ENCODE measurements around the gene PDK2. TPM values are rescaled to one million over a fixed set of nuclear protein-coding genes. Genes with fewer than 3 reads are reported as not detected.

PDK2 gene
- total RNA-seq, 2 donors from 2014 or later: 26.6 to 34.6 TPM

DNA sequence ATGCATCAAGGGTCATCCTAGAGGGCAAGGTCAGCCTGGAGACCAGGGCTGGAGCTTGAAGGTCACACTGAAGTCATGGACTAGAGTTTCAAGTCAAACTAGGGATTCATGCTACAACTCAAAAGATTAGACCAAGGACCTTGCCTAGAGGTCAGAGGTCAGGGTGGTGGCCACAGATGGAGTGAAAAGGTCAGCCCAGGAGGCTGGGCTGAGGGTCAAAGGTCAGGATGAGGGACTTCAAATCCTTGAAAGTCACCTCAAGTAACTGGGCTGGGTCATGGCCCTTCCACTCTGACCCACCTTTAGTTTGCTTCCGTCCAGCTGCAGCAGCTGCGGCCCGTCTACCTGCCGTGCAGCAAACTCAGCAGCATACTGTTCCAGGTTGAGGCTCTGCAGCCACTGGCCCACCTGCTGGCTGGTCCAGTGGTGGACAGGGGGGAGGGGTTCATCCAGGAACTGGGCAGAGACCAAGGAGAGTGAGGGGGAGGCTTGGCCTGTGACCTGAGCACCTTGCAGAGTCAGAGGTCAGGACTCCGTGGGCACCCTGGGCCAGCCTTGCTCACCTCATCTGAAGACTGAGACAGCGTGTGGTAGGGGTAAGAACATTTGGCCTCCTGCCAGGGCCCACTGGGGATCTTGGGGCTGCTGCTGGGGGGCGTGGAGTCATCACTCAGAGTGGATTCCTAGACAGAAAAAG, 18.6 kb downstream of the PDK2 start:
- DNase-seq (no peak), ATAC-seq (replicated peaks in 1 of 2) (no peak)
- Mint-ChIP-seq H3K27me3 (ENCODE audit: low read depth) (peaks cover 38% of the 10 kb centered on the region), H3K36me3 (ENCODE audit: insufficient read depth in 2 of 2) (peaks cover 0 to 2% of the 10 kb centered on the region in 2 donors), H3K27ac (no peak overlapping the region), H3K4me1 (ENCODE audit: low read depth) (peaks cover 17% of the 10 kb centered on the region), H3K4me3 (no peak overlapping the region), H3K9me3 (no peaks in the 10 kb centered on the region)

DNA sequence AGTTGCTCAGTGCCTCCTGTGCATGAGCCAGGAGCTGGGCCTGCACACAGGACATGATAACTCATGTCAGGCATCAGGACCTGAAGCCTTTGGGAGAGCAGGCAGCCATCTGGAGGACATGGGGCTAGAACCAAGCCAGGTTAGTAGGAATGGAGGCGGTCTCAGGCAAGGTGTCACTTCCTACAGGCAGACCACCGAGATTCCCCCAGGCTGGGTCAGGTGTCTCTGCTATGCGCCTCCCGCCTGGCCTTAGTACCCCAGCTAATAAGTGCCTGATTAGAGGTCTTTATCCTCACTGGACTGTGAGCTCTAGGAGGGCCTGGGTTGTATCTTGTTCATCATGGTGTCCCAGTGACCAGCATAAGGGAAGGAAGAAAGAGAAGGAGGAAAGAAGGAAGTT, 19.2 kb downstream of the PDK2 start:
- no peak for ATAC-seq (replicated peaks in 1 of 2)

GRCh38 chr17:50114849-50115357, 19.8 kb downstream of the PDK2 start:
- Mint-ChIP-seq H3K27me3 (ENCODE audit: low read depth) (peaks cover 47% of the 10 kb centered on the region), H3K36me3 (ENCODE audit: insufficient read depth in 2 of 2) (peaks cover 0 to 2% of the 10 kb centered on the region in 2 donors)
- ATAC-seq (replicated peaks in 1 of 2): peak; percentile 42

More for the DNA sequence above, 19.2 kb downstream of the PDK2 start:
- Mint-ChIP-seq H3K27ac (no peak overlapping the region), H3K27me3 (ENCODE audit: low read depth) (peaks cover 42% of the 10 kb centered on the region), H3K9me3 (no peaks in the 10 kb centered on the region), H3K4me3 (no peak overlapping the region), H3K36me3 (ENCODE audit: insufficient read depth in 2 of 2) (peaks cover 0 to 2% of the 10 kb centered on the region in 2 donors), H3K4me1 (ENCODE audit: low read depth) (peaks cover 17% of the 10 kb centered on the region)
- DNase-seq: no peak

DNA sequence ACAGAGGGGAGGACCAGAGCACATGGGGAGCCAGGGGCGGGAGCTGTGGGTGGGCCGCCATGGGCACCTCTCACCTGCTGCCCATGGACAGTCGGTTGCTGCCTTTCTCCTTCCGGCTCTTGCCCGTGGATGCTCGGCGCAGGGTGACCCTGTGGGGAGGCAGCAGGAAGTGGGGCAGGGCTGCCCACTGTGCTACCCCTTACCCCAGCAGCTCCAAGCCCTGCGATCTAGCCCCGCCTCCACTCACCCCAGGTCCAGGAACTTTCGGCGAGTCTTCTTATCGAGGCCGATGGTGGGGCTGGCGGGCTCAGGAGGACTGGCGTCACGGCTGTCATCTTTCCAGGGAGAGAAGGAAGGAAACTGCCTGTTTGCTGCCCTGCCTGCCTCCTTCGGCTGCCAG, 20.6 kb downstream of the PDK2 start:
- Mint-ChIP-seq H3K4me1 (ENCODE audit: low read depth) (peaks cover 17% of the 10 kb centered on the region), H3K27ac (no peak overlapping the region), H3K27me3 (ENCODE audit: low read depth) (peaks cover 52% of the 10 kb centered on the region), H3K36me3 (ENCODE audit: insufficient read depth in 2 of 2) (peaks cover 0 to 2% of the 10 kb centered on the region in 2 donors), H3K4me3 (no peak overlapping the region), H3K9me3 (no peaks in the 10 kb centered on the region)
- ATAC-seq (replicated peaks in 1 of 2) (no peak), DNase-seq (no peak)

More at GRCh38 chr17:50114849-50115357, 19.8 kb downstream of the PDK2 start:
- H3K9me3 Mint-ChIP-seq: no peaks in the 10 kb centered on the region
- H3K27ac Mint-ChIP-seq: no peak overlapping the region
- peak; percentile 54 to 55 for DNase-seq
- H3K4me3 Mint-ChIP-seq: no peak overlapping the region
- peaks cover 17% of the 10 kb centered on the region for H3K4me1 Mint-ChIP-seq (ENCODE audit: low read depth)

GRCh38 chr17:50117202-50118051, 22.3 kb downstream of the PDK2 start:
- peak; percentile 91 for ATAC-seq (replicated peaks in 1 of 2)
- no peak overlapping the region for H3K27ac Mint-ChIP-seq
- H3K4me1 Mint-ChIP-seq (ENCODE audit: low read depth): peaks cover 17% of the 10 kb centered on the region
- H3K27me3 Mint-ChIP-seq (ENCODE audit: low read depth): peaks cover 52% of the 10 kb centered on the region
- H3K9me3 Mint-ChIP-seq: no peaks in the 10 kb centered on the region
- peak overlapping the region; percentile 66 to 78 for H3K4me3 Mint-ChIP-seq
- H3K36me3 Mint-ChIP-seq (ENCODE audit: insufficient read depth in 2 of 2): peaks cover 0 to 2% of the 10 kb centered on the region in 2 donors
- DNase-seq: peak; percentile 77 to 79

DNA sequence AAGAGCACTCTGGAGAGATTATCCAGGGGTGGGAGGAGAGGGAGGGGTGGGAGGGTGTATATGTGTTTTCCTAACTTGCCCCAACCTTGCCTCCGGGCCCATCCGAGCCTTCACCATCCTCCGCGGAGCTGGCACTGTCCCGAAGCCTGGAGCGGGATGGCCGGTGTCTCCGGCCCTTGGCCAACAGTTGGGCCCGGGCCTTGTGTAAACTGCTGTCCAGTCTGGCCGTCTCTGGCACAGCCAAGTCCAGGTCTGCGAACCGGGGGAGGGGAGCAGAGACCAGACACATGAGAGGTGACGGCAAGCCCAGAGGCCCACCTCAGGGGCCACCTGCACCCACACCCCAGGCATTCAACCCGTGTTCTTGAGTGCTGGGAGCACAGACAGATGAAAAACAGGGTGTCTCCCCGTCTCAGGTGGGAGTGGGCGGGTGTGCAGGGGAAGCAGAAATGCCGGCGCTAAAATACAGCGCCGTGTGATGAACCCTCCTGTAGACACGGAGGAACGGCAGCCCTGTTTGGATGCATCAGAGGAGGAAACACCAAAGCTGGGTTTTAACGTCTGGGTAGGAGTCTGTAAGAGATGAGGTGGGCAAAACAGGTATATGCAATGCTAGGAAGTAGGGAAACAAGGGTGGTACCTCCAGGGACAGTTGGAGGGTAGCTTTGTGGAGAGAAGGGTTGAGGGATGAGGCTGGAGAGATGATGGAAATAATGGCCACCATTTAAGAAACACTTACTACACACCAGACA, 23.1 kb downstream of the PDK2 start:
- ATAC-seq (replicated peaks in 1 of 2) (no peak), DNase-seq (no peak)
- peaks cover 0 to 2% of the 10 kb centered on the region in 2 donors for H3K36me3 Mint-ChIP-seq (ENCODE audit: insufficient read depth in 2 of 2)
- H3K27me3 Mint-ChIP-seq (ENCODE audit: low read depth): peaks cover 52% of the 10 kb centered on the region
- no peaks in the 10 kb centered on the region for H3K9me3 Mint-ChIP-seq
- no peak overlapping the region for H3K27ac Mint-ChIP-seq
- H3K4me3 Mint-ChIP-seq: peak overlapping the region in 1 of 2 donors; percentile 5
- H3K4me1 Mint-ChIP-seq (ENCODE audit: low read depth): peaks cover 17% of the 10 kb centered on the region

DNA sequence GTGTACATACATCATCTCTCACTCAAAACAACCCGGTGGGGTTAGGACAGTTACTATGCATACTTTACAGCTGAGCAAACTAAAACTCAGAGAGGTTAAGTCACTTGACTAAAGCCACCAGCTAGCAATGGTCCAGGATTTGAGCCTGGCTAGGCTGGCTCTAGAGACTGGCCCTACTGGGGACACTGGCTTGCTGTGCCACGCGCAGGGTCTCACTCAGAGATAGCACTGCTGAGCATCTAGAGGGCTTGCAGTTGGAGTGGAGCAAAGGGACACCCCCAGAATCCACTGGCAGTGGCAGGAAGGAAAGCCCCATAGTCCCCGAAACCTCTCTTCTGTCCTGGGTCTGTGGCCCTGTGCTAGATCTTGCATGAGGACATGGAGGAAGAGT, 23.7 kb downstream of the PDK2 start:
- H3K9me3 Mint-ChIP-seq: no peaks in the 10 kb centered on the region
- no peak overlapping the region for H3K4me3 Mint-ChIP-seq
- no peak for DNase-seq
- H3K36me3 Mint-ChIP-seq (ENCODE audit: insufficient read depth in 2 of 2): peaks cover 0 to 2% of the 10 kb centered on the region in 2 donors
- no peak overlapping the region for H3K27ac Mint-ChIP-seq
- peaks cover 17% of the 10 kb centered on the region for H3K4me1 Mint-ChIP-seq (ENCODE audit: low read depth)
- peaks cover 52% of the 10 kb centered on the region for H3K27me3 Mint-ChIP-seq (ENCODE audit: low read depth)
- ATAC-seq (replicated peaks in 1 of 2): no peak

DNA sequence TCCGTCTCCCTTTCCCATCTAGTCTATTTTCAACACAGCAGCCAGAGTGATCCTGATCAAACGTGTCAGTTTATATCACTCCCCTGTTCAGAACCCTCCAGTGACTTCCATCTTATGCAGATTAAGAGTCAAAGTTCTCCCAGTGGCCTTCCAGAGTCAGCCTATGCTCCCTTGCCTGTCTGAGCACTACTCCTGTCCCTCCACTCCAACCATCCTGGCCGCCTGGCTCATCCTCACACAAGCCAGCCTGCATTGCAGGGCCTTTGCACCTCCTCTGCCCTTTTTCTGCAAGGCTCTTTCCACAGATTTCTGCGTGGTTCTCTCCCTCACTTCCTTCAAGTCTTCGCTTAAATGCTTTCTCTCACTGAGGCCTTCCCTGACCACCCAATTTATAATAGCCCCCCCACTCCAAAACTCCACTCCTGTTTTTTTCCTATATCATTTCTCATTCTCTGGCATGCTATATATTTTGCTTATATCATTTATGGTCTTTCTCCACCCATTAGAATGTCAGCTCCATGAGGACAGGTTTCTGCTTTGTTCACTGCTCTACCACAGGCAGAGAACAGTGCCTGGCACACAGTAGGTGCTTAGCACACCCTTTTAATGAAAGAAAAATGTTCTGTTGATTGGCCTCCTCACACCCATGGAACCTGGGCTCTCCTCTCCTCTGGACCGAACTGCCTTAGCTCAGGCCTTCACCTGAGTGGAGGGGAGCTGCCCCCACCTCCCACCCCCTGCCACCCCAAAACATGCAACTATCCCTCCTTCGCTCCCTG, 25.5 kb downstream of the PDK2 start:
- Mint-ChIP-seq H3K36me3 (ENCODE audit: insufficient read depth in 2 of 2) (no peaks in the 10 kb centered on the region), H3K4me1 (ENCODE audit: low read depth) (peaks cover 9% of the 10 kb centered on the region), H3K9me3 (no peaks in the 10 kb centered on the region), H3K27me3 (ENCODE audit: low read depth) (peaks cover 43% of the 10 kb centered on the region), H3K27ac (no peak overlapping the region), H3K4me3 (no peak overlapping the region)
- DNase-seq (no peak), ATAC-seq (replicated peaks in 1 of 2) (no peak)

- peaks cover 2% of the 10 kb centered on the region for H3K4me1 Mint-ChIP-seq (ENCODE audit: low read depth)
- H3K4me3 Mint-ChIP-seq: no peak overlapping the region
- peaks cover 26% of the 10 kb centered on the region for H3K27me3 Mint-ChIP-seq (ENCODE audit: low read depth)
- no peak for DNase-seq
- H3K27ac Mint-ChIP-seq: no peak overlapping the region
- no peaks in the 10 kb centered on the region for H3K36me3 Mint-ChIP-seq (ENCODE audit: insufficient read depth in 2 of 2)
- no peak for ATAC-seq (replicated peaks in 1 of 2)
- H3K9me3 Mint-ChIP-seq: no peaks in the 10 kb centered on the region
These were observed 27.8 kb downstream of the PDK2 start for GRCh38 chr17:50122945-50123344.

DNA sequence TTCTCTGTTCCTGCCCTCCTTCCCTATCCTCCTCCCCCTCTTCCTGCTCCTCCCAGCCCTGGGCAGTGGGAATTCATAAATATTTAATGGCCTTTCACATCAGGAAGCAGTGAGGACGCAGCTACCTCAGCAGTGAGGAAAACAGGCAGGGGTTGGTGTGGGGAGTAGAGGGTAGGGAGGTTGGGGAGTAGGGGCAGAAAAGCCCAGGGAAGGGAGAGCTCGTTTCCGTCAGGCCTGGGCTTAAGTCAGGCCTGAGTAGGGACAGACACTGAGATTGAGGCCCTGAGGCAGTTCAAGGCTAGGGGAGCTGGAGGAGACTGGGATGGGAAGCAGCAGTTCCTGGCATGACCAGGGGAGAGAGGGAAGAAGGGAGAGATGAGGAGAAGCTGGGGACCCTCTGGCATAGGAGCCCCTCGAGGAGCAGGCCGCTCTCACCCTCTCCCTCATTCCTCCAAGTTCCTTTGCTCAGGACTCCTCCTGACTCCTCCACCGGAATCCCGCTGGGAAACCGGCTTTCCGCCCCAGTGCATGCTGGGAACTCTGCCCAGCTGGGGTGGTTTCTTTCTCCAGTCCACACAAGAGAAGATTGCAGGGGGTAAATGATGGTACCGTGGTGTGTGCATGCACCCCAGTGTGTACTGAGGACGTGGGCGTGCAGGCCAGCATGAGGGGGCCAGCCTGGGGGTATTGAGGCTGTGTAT, 28.6 kb downstream of the PDK2 start:
- peaks cover 26% of the 10 kb centered on the region for H3K27me3 Mint-ChIP-seq (ENCODE audit: low read depth)

GRCh38 chr17:50125420-50125997, 30.4 kb downstream of the PDK2 start:
- Mint-ChIP-seq H3K27ac (no peak overlapping the region), H3K4me1 (ENCODE audit: low read depth) (peaks cover 12% of the 10 kb centered on the region), H3K9me3 (no peaks in the 10 kb centered on the region), H3K36me3 (ENCODE audit: insufficient read depth in 2 of 2) (peaks cover 0 to 3% of the 10 kb centered on the region in 2 donors), H3K4me3 (no peak overlapping the region), H3K27me3 (ENCODE audit: low read depth) (peaks cover 16% of the 10 kb centered on the region)
- ATAC-seq (replicated peaks in 1 of 2) (no peak), DNase-seq (no peak)

More for the DNA sequence above, 28.6 kb downstream of the PDK2 start:
- peaks cover 0 to 3% of the 10 kb centered on the region in 2 donors for H3K36me3 Mint-ChIP-seq (ENCODE audit: insufficient read depth in 2 of 2)
- DNase-seq (no peak), ATAC-seq (replicated peaks in 1 of 2) (no peak)
- no peaks in the 10 kb centered on the region for H3K9me3 Mint-ChIP-seq
- peaks cover 10% of the 10 kb centered on the region for H3K4me1 Mint-ChIP-seq (ENCODE audit: low read depth)
- H3K4me3 Mint-ChIP-seq: no peak overlapping the region
- no peak overlapping the region for H3K27ac Mint-ChIP-seq
